ENCODE measurements around the gene LMO2. TPM values are rescaled to one million over a fixed set of nuclear protein-coding genes. Genes with fewer than 3 reads are reported as not detected.

LMO2 gene
- total RNA-seq, 1 donor from 2014 or later: 56.0 TPM

GRCh38 chr11:33868647-33869461 is 23.0 kb downstream of the LMO2 start:
- no peaks in the 10 kb centered on the region for H3K36me3 ChIP-seq
- H3K9me3 ChIP-seq: no peaks in the 10 kb centered on the region
- no peaks in the 10 kb centered on the region for H3K27me3 ChIP-seq
- DNase-seq (ENCODE audit: low spot score in 2 of 2): no peak
- intact Hi-C loops (cut with DNase I): loop anchor here (2.0 kb wide), 1 partner anchor 68 kb away; no protein-coding TSS in a partner anchor
- peak overlapping the region; percentile 70 to 77 for H3K27ac ChIP-seq
- peak overlapping the region; percentile 75 to 92 for H3K4me3 ChIP-seq
- peaks cover 0 to 10% of the 10 kb centered on the region in 2 donors for H3K4me1 ChIP-seq
- no peak for TF ChIP-seq CTCF (IDR thresholded peaks at IDR 0.05)

- H3K27me3 ChIP-seq: no peaks in the 10 kb centered on the region
- peaks cover 0 to 10% of the 10 kb centered on the region in 2 donors for H3K4me1 ChIP-seq
- no peak for DNase-seq (ENCODE audit: low spot score in 2 of 2)
- no peaks in the 10 kb centered on the region for H3K36me3 ChIP-seq
- no peak for TF ChIP-seq CTCF (IDR thresholded peaks at IDR 0.05)
- peak overlapping the region; percentile 70 to 77 for H3K27ac ChIP-seq
- H3K9me3 ChIP-seq: no peaks in the 10 kb centered on the region
- peak overlapping the region; percentile 75 to 92 for H3K4me3 ChIP-seq
- intact Hi-C loops (cut with DNase I): loop anchor here (2.0 kb wide), 1 partner anchor 69 kb away; no protein-coding TSS in a partner anchor
These were observed 23.8 kb downstream of the LMO2 start for GRCh38 chr11:33867996-33868646.

GRCh38 chr11:33867561-33867960 is 24.3 kb downstream of the LMO2 start:
- Histone ChIP-seq H3K4me1 (peaks cover 0 to 10% of the 10 kb centered on the region in 2 donors), H3K27me3 (no peaks in the 10 kb centered on the region), H3K36me3 (no peaks in the 10 kb centered on the region), H3K9me3 (no peaks in the 10 kb centered on the region), H3K4me3 (peak overlapping the region in 1 of 2 donors; percentile 92), H3K27ac (no peak overlapping the region)
- intact Hi-C loops (cut with DNase I): no loop called here
- no peak for DNase-seq (ENCODE audit: low spot score in 2 of 2)
- TF ChIP-seq CTCF (IDR thresholded peaks at IDR 0.05): no peak

- intact Hi-C loops (cut with DNase I): no loop called here
- Histone ChIP-seq H3K4me3 (peak overlapping the region in 1 of 2 donors; percentile 92), H3K27ac (no peak overlapping the region), H3K9me3 (no peaks in the 10 kb centered on the region), H3K27me3 (no peaks in the 10 kb centered on the region), H3K4me1 (peaks cover 0 to 10% of the 10 kb centered on the region in 2 donors), H3K36me3 (no peaks in the 10 kb centered on the region)
- DNase-seq (ENCODE audit: low spot score in 2 of 2): no peak
- no peak for TF ChIP-seq CTCF (IDR thresholded peaks at IDR 0.05)
These were observed 24.9 kb downstream of the LMO2 start for GRCh38 chr11:33866936-33867335.

- TF ChIP-seq CTCF (IDR thresholded peaks at IDR 0.05): no peak
- peaks cover 0 to 3% of the 10 kb centered on the region in 2 donors for H3K4me1 ChIP-seq
- no peak overlapping the region for H3K4me3 ChIP-seq
- no peaks in the 10 kb centered on the region for H3K9me3 ChIP-seq
- intact Hi-C loops (cut with DNase I): no loop called here
- H3K36me3 ChIP-seq: no peaks in the 10 kb centered on the region
- no peak for DNase-seq (ENCODE audit: low spot score in 2 of 2)
- no peaks in the 10 kb centered on the region for H3K27me3 ChIP-seq
- H3K27ac ChIP-seq: no peak overlapping the region
These were observed 27.4 kb downstream of the LMO2 start for GRCh38 chr11:33864479-33864878.

Data from ascending aorta (tissue), 2 donors.